SK-N-SH (cell line): ENCODE data around the gene TEPSIN.

ENCODE experiments used
- CTCF ChIP-seq: fragments of 200-600 bp; sonication (generic); IDR thresholded peaks from 2 replicates; pipeline ENCODE4 v1.6.1; 2017; ENCODE audit warnings: antibody characterized with exemption, mild to moderate bottlenecking, moderate library complexity
- EP300 ChIP-seq, 2 experiments: IDR thresholded peaks; 2 replicates each; pipeline versions ENCODE4 v1.4.0 to v1.6.1; 2012; ENCODE audit warnings: borderline replicate concordance in 1 of 2, low read depth in 1 of 2, low read length in 1 of 2
- EZH2phosphoT487 ChIP-seq: fragments of 200-600 bp; sonication (generic); IDR thresholded peaks from 2 replicates; pipeline ENCODE4 v1.6.1; 2017; ENCODE audit warnings: low read depth, mixed run types, mild to moderate bottlenecking, antibody characterized with exemption, moderate library complexity, borderline replicate concordance
- FOXM1 ChIP-seq: IDR thresholded peaks from 2 replicates; pipeline ENCODE4 v1.4.0; 2012; ENCODE audit warnings: low read depth, mild to moderate bottlenecking
- JUND ChIP-seq: IDR thresholded peaks from 2 replicates; pipeline ENCODE4 v1.4.0; 2012
- MAX ChIP-seq: IDR thresholded peaks from 2 replicates; pipeline ENCODE4 v1.4.0; 2012; ENCODE audit warnings: low read depth
- MEF2A ChIP-seq: IDR thresholded peaks from 2 replicates; pipeline ENCODE4 v1.4.0; 2012; ENCODE audit warnings: low read depth, borderline replicate concordance
- POLR2AphosphoS5 ChIP-seq: IDR thresholded peaks from 2 replicates; pipeline ENCODE4 v1.6.1; 2012; ENCODE audit warnings: low read depth, low read length
- RAD21 ChIP-seq: IDR thresholded peaks from 2 replicates; pipeline ENCODE4 v1.6.1; 2012; ENCODE audit warnings: mild to moderate bottlenecking, low read length
- REST ChIP-seq: IDR thresholded peaks from 2 replicates; pipeline ENCODE4 v1.6.1; 2012; ENCODE audit warnings: mild to moderate bottlenecking, low read depth, low read length, moderate library complexity
- SMC3 ChIP-seq: IDR thresholded peaks from 2 replicates; pipeline ENCODE4 v1.6.1; 2012; ENCODE audit warnings: low read depth, low read length, improper control_type of control experiment
- TAF1 ChIP-seq: IDR thresholded peaks from 2 replicates; pipeline ENCODE4 v1.6.1; 2012; ENCODE audit warnings: low read depth, mild to moderate bottlenecking, low read length, moderate library complexity, borderline replicate concordance
- YY1 ChIP-seq: IDR thresholded peaks from 2 replicates; pipeline ENCODE4 v1.4.0; 2012; ENCODE audit warnings: low read depth, mild to moderate bottlenecking

GRCh38 chr17:81218459-81218858 lies 20.4 kb downstream of the TEPSIN start:
- TF ChIP-seq POLR2AphosphoS5, result no peak
- no peak for TF ChIP-seq CTCF
- TF ChIP-seq SMC3, result no peak
- no peak for TF ChIP-seq TAF1
- no peak for TF ChIP-seq RAD21
- no peak for TF ChIP-seq MEF2A
- TF ChIP-seq EP300 (IDR thresholded peaks at IDR 0.05; ENCODE audit: borderline replicate concordance in 1 of 2, low read depth in 1 of 2, low read length in 1 of 2), result no peak
- no peak for TF ChIP-seq REST
- no peak for TF ChIP-seq FOXM1
- no peak for TF ChIP-seq YY1
- TF ChIP-seq EZH2phosphoT487, result no peak
- TF ChIP-seq MAX, result no peak
- TF ChIP-seq JUND, result no peak
